Keratinocyte (primary cell): ENCODE measurements around the gene MAP4K2.

Source experiments
- CTCF ChIP-seq, 3 experiments: IDR thresholded peaks in 1 of 3; conservative IDR thresholded peaks in 1 of 3; optimal IDR thresholded peaks in 1 of 3; 2 replicates in 2 of 3; 3 replicates in 1 of 3; pipeline versions ENCODE3 to v1.5.1; 2011; ENCODE audit warnings: low read length in 3 of 3, mild to moderate bottlenecking in 3 of 3, moderate library complexity in 2 of 3, control low read depth in 1 of 3, inconsistent platforms in 1 of 3; ENCODE audit not compliant: insufficient read depth in 2 of 3; ENCODE audit errors: extremely low read depth in 1 of 3
- EZH2 ChIP-seq: IDR thresholded peaks from one replicate; pipeline ENCODE4 v1.6.1; 2012; ENCODE audit warnings: inconsistent platforms, mild to moderate bottlenecking, low read length, moderate library complexity

- TF ChIP-seq EZH2 (no peak), CTCF (optimal IDR thresholded peaks at IDR 0.05 in 1 of 3, IDR thresholded peaks at IDR 0.05 in 1 of 3, conservative IDR thresholded peaks at IDR 0.05 in 1 of 3; ENCODE audit: extremely low read depth in 1 of 3, insufficient read depth in 2 of 3, low read length in 3 of 3) (no peak)
Measured at GRCh38 chr11:64772303-64773018, 30.6 kb downstream of the MAP4K2 start.
